Measurements from ENCODE around the gene NEAT1. TPM values are rescaled to one million over a fixed set of nuclear protein-coding genes. Genes with fewer than 3 reads are reported as not detected.

NEAT1 gene
- total and polyA plus RNA-seq, 9 of the 15 experiments (the other 6 are each of a cell fraction or from before 2014, with no cell fraction given) = 20.1 to 389 (median 62.8) TPM

GRCh38 chr11:65423516-65424204 is 1.1 kb downstream of the NEAT1 start (continued):
- TF ChIP-seq ZBTB9 (CRISPR knock-in tag; IDR thresholded peaks at IDR 0.05) (0 out of 2 replicates have a peak, but pooled peaks have one; percentile 13), ZNF282 (CRISPR knock-in tag; IDR thresholded peaks at IDR 0.05) (no peak), ZNF316 (IDR thresholded peaks at IDR 0.05) (no peak), USF1 (CRISPR knock-in tag; IDR thresholded peaks at IDR 0.05) (peak; percentile 38; the same call in 1 of the 2 replicates), ZBED1 (IDR thresholded peaks at IDR 0.05) (peak; percentile 90), HNRNPL (IDR thresholded peaks at IDR 0.05; ENCODE audit: low read depth, low read length) (peak; percentile 73), THAP12 (CRISPR knock-in tag; IDR thresholded peaks at IDR 0.05) (no peak), ETV5 (CRISPR knock-in tag; IDR thresholded peaks at IDR 0.05; ENCODE audit: low read depth) (0 out of 2 replicates have a peak, but pooled peaks have one; percentile 2), NFXL1 (CRISPR knock-in tag; IDR thresholded peaks at IDR 0.05) (no peak), ZNF347 (CRISPR knock-in tag; IDR thresholded peaks at IDR 0.05; ENCODE audit: low read depth) (0 out of 2 replicates have a peak, but pooled peaks have one; percentile 13), SIN3A (IDR thresholded peaks at IDR 0.05; ENCODE audit: borderline replicate concordance in 2 of 2, control insufficient read depth in 1 of 2, low read depth in 2 of 2, low read length in 2 of 2) (peak in 1 of 2 experiments; percentile 19; a peak in 1 of 4 replicates), ELF4 (CRISPR knock-in tag; IDR thresholded peaks at IDR 0.05) (peak; percentile 76), JUND (IDR thresholded peaks at IDR 0.05; ENCODE audit: borderline replicate concordance, low read depth, low read length) (no peak), JUND (tag; IDR thresholded peaks at IDR 0.05; ENCODE audit: borderline replicate concordance, low read depth, low read length) (no peak), MLLT1 (IDR thresholded peaks at IDR 0.05) (peak; percentile 60 to 91), NR2C2 (CRISPR knock-in tag; IDR thresholded peaks at IDR 0.05) (peak; percentile 51; the same call in 1 of the 2 replicates), NR2C2 (tag; IDR thresholded peaks at IDR 0.05) (no peak), ARNT (IDR thresholded peaks at IDR 0.05) (no peak), TGIF2 (CRISPR knock-in tag; IDR thresholded peaks at IDR 0.05) (0 out of 2 replicates have a peak, but pooled peaks have one; percentile 16)
- TF ChIP-seq, protein P1, sequence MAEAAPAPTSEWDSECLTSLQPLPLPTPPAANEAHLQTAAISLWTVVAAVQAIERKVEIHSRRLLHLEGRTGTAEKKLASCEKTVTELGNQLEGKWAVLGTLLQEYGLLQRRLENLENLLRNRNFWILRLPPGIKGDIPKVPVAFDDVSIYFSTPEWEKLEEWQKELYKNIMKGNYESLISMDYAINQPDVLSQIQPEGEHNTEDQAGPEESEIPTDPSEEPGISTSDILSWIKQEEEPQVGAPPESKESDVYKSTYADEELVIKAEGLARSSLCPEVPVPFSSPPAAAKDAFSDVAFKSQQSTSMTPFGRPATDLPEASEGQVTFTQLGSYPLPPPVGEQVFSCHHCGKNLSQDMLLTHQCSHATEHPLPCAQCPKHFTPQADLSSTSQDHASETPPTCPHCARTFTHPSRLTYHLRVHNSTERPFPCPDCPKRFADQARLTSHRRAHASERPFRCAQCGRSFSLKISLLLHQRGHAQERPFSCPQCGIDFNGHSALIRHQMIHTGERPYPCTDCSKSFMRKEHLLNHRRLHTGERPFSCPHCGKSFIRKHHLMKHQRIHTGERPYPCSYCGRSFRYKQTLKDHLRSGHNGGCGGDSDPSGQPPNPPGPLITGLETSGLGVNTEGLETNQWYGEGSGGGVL (CRISPR knock-in tag; IDR thresholded peaks at IDR 0.05) = no peak

Measured in K562 (cell line).